HepG2 (cell line): ENCODE results near the gene LDLRAD4. TPM values are rescaled to one million over a fixed set of nuclear protein-coding genes. Genes with fewer than 3 reads are reported as not detected.
A peak's percentile ranks its signal among the peaks of the same experiment; 100 is the strongest.

Experiments
- ATAC-seq: fragments of 200-7000 bp; cut with Tn5 transposase; 3 replicates; pipeline ENCODE4 v1.9.1; 2020; ENCODE audit warnings: mild to moderate bottlenecking, moderate library complexity
- BruUV-seq: library from RNA; stranded (reverse); fragments of 400-500 nt; replicated peaks from 2 replicates; lab custom pipeline; 2021; lab: Mats Ljungman, UMichigan
- CTCF ChIA-PET: fragments of 300-600 bp; formaldehyde crosslinking; extraction: SDS; loops from one replicate; lab custom pipeline; 2021; ENCODE audit warnings: low total read pairs, inconsistent platforms, low intra/inter-chr PET ratio; lab: Yijun Ruan, JAX
- POLR2A ChIA-PET: fragments of 350-600 bp; sonication (Branson Sonifier 250); formaldehyde crosslinking; loops from one replicate; lab custom pipeline; 2020; ENCODE audit warnings: antibody characterized with exemption, inconsistent platforms; lab: Yijun Ruan, JAX
- DNase-seq: peaks from one replicate; pipeline ENCODE4 v3.0.0-alpha.2; 2015; ENCODE audit warnings: low spot score
- FAIRE-seq: peaks from 3 replicates; lab custom pipeline; 2011; peaks lifted over from hg19 to GRCh38; lab: Jason Lieb, UNC
- H2AFZ ChIP-seq: one replicate; pipeline ENCODE4 v1.6.1; 2011; ENCODE audit warnings: low read length, inconsistent platforms
- H3K27ac ChIP-seq: fragments of 300-600 bp; 3 replicates; pipeline ENCODE4 v1.8.0; 2011; ENCODE audit warnings: mixed run types, mild to moderate bottlenecking, mixed read lengths, low read length, inconsistent platforms; ENCODE audit not compliant: insufficient read depth; ENCODE audit errors: extremely low read length
- H3K27me3 ChIP-seq, 2 experiments: fragments of 200-600 bp in 1 of 2; 2 replicates in 1 of 2; 3 replicates in 1 of 2; pipeline versions ENCODE4 v1.6.0 to v1.8.0; 2011; ENCODE audit warnings: low read length in 2 of 2, mild to moderate bottlenecking in 2 of 2, moderate library complexity in 2 of 2, inconsistent platforms in 1 of 2; ENCODE audit not compliant: insufficient read depth in 2 of 2, control insufficient read depth in 1 of 2
- H3K36me3 ChIP-seq, 2 experiments: fragments of 200-600 bp in 1 of 2; replicated peaks in 1 of 2; 2 replicates in 1 of 2; 3 replicates in 1 of 2; pipeline versions ENCODE4 v1.5.1 to v1.8.0; 2011; ENCODE audit warnings: low read length in 2 of 2, inconsistent platforms in 1 of 2; ENCODE audit not compliant: insufficient read depth in 2 of 2, control insufficient read depth in 1 of 2
- H3K4me1 ChIP-seq: 2 replicates; pipeline ENCODE4 v1.5.1; 2012; ENCODE audit warnings: low read length, inconsistent platforms; ENCODE audit not compliant: insufficient read depth
- H3K4me2 ChIP-seq: 2 replicates; pipeline ENCODE4 v1.6.0; 2011; ENCODE audit warnings: low read depth, low read length, inconsistent platforms
- H3K4me3 ChIP-seq, 3 experiments: fragments of 200-600 bp in 1 of 3; sonication (generic), shearing (Covaris generic) in 1 of 3; replicated peaks in 1 of 3; 2 replicates each; pipeline ENCODE4 v1.5.1; 2011 to 2016; ENCODE audit warnings: low read length in 3 of 3, inconsistent platforms in 2 of 3, low read depth in 2 of 3, mild to moderate bottlenecking in 2 of 3, control low read depth in 1 of 3, mixed read lengths in 1 of 3; ENCODE audit not compliant: insufficient read depth in 1 of 3
- H3K79me2 ChIP-seq: one replicate; pipeline ENCODE4 v1.6.1; 2011; ENCODE audit warnings: low read length, inconsistent platforms; ENCODE audit not compliant: insufficient read depth
- H3K9ac ChIP-seq: 2 replicates; pipeline ENCODE4 v1.6.0; 2011; ENCODE audit warnings: mild to moderate bottlenecking, low read depth, low read length, inconsistent platforms; ENCODE audit not compliant: insufficient read depth
- H3K9me3 ChIP-seq: 2 replicates; pipeline ENCODE4 v1.5.1; 2012; ENCODE audit warnings: mild to moderate bottlenecking, low read length
- H4K20me1 ChIP-seq: 2 replicates; pipeline ENCODE4 v1.6.0; 2011; ENCODE audit warnings: inconsistent platforms, mild to moderate bottlenecking, low read length, moderate library complexity; ENCODE audit not compliant: insufficient read depth
- FIP1L1 ChIP-seq: fragments of 200-400 bp; formaldehyde crosslinking; IDR thresholded peaks from 2 replicates; pipeline ENCODE4 v1.6.1; 2018; ENCODE audit warnings: low read depth, mild to moderate bottlenecking, low read length, moderate library complexity, borderline replicate concordance; ENCODE audit not compliant: insufficient read depth
- GPN1 ChIP-seq: sonication (generic); formaldehyde crosslinking; IDR thresholded peaks from 2 replicates; pipeline ENCODE4 v1.5.1; 2020; ENCODE audit warnings: missing genetic modification reagents, borderline replicate concordance
- KLF13 ChIP-seq: sonication (generic); formaldehyde crosslinking; IDR thresholded peaks from 2 replicates; pipeline ENCODE4 v1.4.0; 2020; ENCODE audit warnings: mild to moderate bottlenecking, missing genetic modification reagents
- MIXL1 ChIP-seq: IDR thresholded peaks from 2 replicates; pipeline ENCODE4 v1.6.1; 2016
- ZFX ChIP-seq: sonication (generic); formaldehyde crosslinking; IDR thresholded peaks from 2 replicates; pipeline ENCODE4 v1.4.0; 2020; ENCODE audit warnings: mild to moderate bottlenecking, low read depth, missing genetic modification reagents, moderate library complexity
- ZNF235 ChIP-seq: sonication (generic); formaldehyde crosslinking; IDR thresholded peaks from 2 replicates; pipeline ENCODE4 v1.8.1; 2023; ENCODE audit warnings: mild to moderate bottlenecking, missing genetic modification reagents, borderline replicate concordance
- ZNF629 ChIP-seq: sonication (generic); formaldehyde crosslinking; conservative IDR thresholded peaks from 2 replicates; pipeline ENCODE4 v1.5.0; 2020; ENCODE audit warnings: missing genetic modification reagents
- ZNF761 ChIP-seq: sonication (generic); formaldehyde crosslinking; conservative IDR thresholded peaks from 2 replicates; pipeline ENCODE4 v1.4.0; 2020; ENCODE audit warnings: mild to moderate bottlenecking, missing genetic modification reagents
- ZZZ3 ChIP-seq: sonication (generic); formaldehyde crosslinking; IDR thresholded peaks from 2 replicates; pipeline ENCODE4 v1.4.0; 2020; ENCODE audit warnings: missing genetic modification reagents, mild to moderate bottlenecking, borderline replicate concordance
- WGBS: methylation state at CpG from one replicate; pipeline ENCODE4 v1.1.6; 2017; ENCODE audit warnings: low lambda C conversion rate; 5-methylcytosine and 5-hydroxymethylcytosine counted together
- in situ Hi-C: cut with HindIII; loops from 2 replicates; pipeline ENCODE4 v1.10.0; 2017; ENCODE audit warnings: low pct_unique_long_range_greater_than_20kb; ENCODE audit not compliant: extremely low pct_ligation_motif_present
- intact Hi-C: fragments of 100-400 bp; cut with micrococcal nuclease; formaldehyde crosslinking; loops from one replicate; pipeline ENCODE4 v1.10.0; 2022; ENCODE audit not compliant: unreplicated experiment
- polyA plus RNA-seq, 8 experiments: library from polyadenylated mRNA; depleted of rRNA in 3 of 8; stranded (reverse) in 7 of 8; unstranded in 1 of 8; fragments of >200 nt; fragmentation: Illumina TruSeq in 4 of 8; extraction: Trizol in 4 of 8; gene quantifications; 2 replicates each; pipeline versions ENCODE4 v1.2.1 to v1.2.3, GENCODE V29; 2011 to 2016; ENCODE audit warnings: low read depth in 4 of 8, missing spikeins in 1 of 8, mixed read lengths in 1 of 8; ENCODE audit not compliant: insufficient read depth in 1 of 8
- total RNA-seq, 5 experiments: library from RNA; depleted of rRNA; stranded (reverse); fragments of >200 nt; fragmentation: Illumina TruSeq; extraction: Trizol; gene quantifications; 2 replicates each; pipeline ENCODE4 v1.2.3, GENCODE V29; 2016; ENCODE audit warnings: low read depth in 1 of 5
- TF ChIP-seq, protein P1 (sequence below): sonication (generic); formaldehyde crosslinking; IDR thresholded peaks from 2 replicates; pipeline ENCODE4 v1.5.1; 2020; ENCODE audit warnings: missing genetic modification reagents, mild to moderate bottlenecking, borderline replicate concordance

LDLRAD4 gene
- total and polyA plus RNA-seq, 2 of the 13 experiments (the other 11 are each of a cell fraction or from before 2014, with no cell fraction given), result 13.6 to 20.9 TPM

DNA sequence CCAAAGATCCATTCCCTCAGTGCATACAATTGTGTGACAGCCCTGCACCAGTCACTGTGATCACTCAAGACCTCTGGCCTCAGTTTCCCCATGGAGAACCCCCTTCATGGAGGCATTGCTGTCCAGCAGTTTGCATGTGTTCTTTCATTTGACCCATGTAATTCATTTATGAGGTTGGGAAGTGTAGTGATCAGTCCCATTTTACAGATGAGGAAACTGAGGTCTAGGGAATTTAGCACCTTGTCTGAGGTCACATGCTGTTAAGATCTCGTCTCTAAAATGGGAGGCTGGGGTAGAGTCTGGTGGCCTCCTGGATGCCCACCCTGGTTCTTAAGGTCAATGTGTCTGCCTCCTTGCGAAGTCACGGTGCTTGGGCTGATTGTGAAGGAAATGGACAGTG, 19.1 kb downstream of the LDLRAD4 start:
- H3K4me3 ChIP-seq, result no peak overlapping the region
- 0 out of 2 replicates have a peak, but pooled peaks cover 2% of the 10 kb centered on the region for H4K20me1 ChIP-seq
- no peak overlapping the region for H3K9ac ChIP-seq
- BruUV-seq, result no TSS peak
- no peak overlapping the region for H3K27ac ChIP-seq
- H3K27me3 ChIP-seq, result no peaks in the 10 kb centered on the region
- TF ChIP-seq, protein P1, sequence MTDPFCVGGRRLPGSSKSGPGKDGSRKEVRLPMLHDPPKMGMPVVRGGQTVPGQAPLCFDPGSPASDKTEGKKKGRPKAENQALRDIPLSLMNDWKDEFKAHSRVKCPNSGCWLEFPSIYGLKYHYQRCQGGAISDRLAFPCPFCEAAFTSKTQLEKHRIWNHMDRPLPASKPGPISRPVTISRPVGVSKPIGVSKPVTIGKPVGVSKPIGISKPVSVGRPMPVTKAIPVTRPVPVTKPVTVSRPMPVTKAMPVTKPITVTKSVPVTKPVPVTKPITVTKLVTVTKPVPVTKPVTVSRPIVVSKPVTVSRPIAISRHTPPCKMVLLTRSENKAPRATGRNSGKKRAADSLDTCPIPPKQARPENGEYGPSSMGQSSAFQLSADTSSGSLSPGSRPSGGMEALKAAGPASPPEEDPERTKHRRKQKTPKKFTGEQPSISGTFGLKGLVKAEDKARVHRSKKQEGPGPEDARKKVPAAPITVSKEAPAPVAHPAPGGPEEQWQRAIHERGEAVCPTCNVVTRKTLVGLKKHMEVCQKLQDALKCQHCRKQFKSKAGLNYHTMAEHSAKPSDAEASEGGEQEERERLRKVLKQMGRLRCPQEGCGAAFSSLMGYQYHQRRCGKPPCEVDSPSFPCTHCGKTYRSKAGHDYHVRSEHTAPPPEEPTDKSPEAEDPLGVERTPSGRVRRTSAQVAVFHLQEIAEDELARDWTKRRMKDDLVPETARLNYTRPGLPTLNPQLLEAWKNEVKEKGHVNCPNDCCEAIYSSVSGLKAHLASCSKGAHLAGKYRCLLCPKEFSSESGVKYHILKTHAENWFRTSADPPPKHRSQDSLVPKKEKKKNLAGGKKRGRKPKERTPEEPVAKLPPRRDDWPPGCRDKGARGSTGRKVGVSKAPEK (CRISPR knock-in tag), result no peak
- peak; percentile 83 for TF ChIP-seq ZNF629
- no peaks in the 10 kb centered on the region for H3K36me3 ChIP-seq
- no peak overlapping the region for H2AFZ ChIP-seq
- no peak for FAIRE-seq
- H3K79me2 ChIP-seq, result peaks cover 2% of the 10 kb centered on the region
- 33% methylated on average over 2 of the region's 3 CpGs for WGBS
- DNase-seq, result no peak
- H3K4me2 ChIP-seq, result no peak overlapping the region
- H3K4me1 ChIP-seq, result peaks cover 38% of the 10 kb centered on the region
- POLR2A ChIA-PET, result no interaction called here
- ATAC-seq, result no peak
- CTCF ChIA-PET, result no interaction called here
- intact Hi-C loops, result no loop called here
- in situ Hi-C loops, result no loop called here
- H3K9me3 ChIP-seq, result no peaks in the 10 kb centered on the region

DNA sequence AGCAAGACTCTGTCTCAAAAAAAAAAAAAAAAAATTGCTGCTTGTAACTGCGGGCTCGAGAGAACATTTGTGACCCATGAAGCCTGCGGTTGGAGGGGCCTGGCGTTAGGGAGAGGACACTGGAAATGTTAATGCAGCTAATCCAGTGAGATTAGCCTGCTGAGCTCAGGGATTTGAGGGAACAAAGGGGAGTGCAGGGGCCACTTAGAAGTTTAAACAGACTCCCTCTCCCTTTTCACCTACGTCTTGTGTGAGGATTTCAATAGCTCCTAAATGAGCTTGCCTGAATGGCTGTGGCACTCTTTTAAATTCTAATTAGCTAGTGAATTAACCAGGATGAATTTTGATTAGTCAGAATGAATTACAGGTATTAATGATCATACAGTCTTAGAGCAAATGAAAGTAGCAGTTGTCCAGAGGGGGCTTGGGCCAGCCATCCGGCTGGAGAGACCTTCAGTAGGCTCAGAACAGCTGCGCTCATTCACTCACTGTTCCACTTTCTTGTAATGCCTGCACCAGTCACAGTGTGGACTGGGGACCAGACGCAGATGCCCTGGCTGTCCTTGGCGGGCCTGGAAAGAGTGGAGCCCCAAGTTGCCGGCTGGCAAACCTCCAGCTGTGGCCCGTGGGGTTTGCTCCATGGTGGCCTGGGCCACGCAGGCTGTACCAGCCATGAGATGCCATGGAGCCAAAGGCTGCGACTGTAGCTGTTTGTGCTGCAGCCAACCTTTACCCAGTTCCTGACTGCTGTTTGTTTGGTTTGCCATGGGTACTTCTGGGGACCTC, 20.8 kb downstream of the LDLRAD4 start:
- POLR2A ChIA-PET, result no interaction called here

More for the DNA sequence above, 20.8 kb downstream of the LDLRAD4 start:
- Histone ChIP-seq H2AFZ (no peak overlapping the region), H3K27ac (no peak overlapping the region), H3K79me2 (no peaks in the 10 kb centered on the region), H3K9ac (no peak overlapping the region), H3K36me3 (no peaks in the 10 kb centered on the region), H3K27me3 (no peaks in the 10 kb centered on the region; a peak in 1 of 5 replicates), H3K4me1 (peaks cover 24% of the 10 kb centered on the region), H3K9me3 (no peaks in the 10 kb centered on the region), H3K4me3 (no peak overlapping the region), H4K20me1 (0 out of 2 replicates have a peak, but pooled peaks cover 2% of the 10 kb centered on the region), H3K4me2 (no peak overlapping the region)
- WGBS, result 87% methylated on average over 12 of the region's 13 CpGs
- CTCF ChIA-PET, result no interaction called here
- intact Hi-C loops (no loop called here), in situ Hi-C loops (no loop called here)
- DNase-seq, result no peak
- no peak for FAIRE-seq
- TF ChIP-seq GPN1 (CRISPR knock-in tag), result no peak
- no peak for TF ChIP-seq ZNF235 (CRISPR knock-in tag)
- TF ChIP-seq ZZZ3, result no peak
- no peak for TF ChIP-seq FIP1L1
- no peak for TF ChIP-seq KLF13 (CRISPR knock-in tag)
- no peak for TF ChIP-seq ZNF761 (CRISPR knock-in tag)
- no peak for TF ChIP-seq MIXL1 (CRISPR knock-in tag)
- TF ChIP-seq ZFX, result no peak
- no TSS peak for BruUV-seq
- peak; percentile 38; the same call in 2 of the 3 replicates for ATAC-seq
